Ammon's horn (tissue), 1 donor: ENCODE results near the gene SSH2.
"Not testable (repeated sequence)": the region's sequence is repeated elsewhere in the genome, so short reads cannot be mapped to it uniquely, and the experiment has no call there.

ENCODE experiments used
- DNase-seq: peaks from one replicate; pipeline ENCODE4 v3.0.0-alpha.2; 2016; ENCODE audit warnings: low spot score

The SSH2 gene

DNA sequence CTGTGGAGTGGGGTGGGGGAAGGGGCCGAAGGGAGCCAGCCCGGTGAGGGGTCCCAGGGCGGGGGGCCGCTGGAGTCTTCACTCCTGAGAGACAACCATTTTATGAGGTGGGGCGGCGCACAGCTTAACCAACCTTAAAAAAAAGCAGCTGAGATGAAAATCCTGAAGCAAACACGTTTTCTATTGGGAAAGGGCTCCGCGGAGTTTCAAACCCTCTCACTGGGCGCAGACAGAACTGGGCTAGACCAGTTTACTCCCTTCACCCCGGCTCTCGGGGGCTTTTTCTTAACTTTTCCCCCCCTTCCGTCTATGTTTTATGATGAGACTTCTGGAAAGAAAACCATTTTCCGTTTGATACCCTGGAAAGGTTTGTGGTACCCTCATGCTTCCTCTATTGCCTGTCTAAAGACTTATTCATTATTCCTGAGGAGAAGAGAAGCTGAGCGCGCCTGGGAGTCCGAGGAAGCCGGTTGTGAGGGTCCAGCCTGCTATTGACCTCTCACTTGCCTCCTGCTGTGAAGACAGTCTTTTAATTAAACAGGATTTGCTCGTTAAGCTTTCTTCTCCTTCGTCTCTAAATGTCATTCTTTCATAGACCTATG lies 482 bp upstream of the SSH2 start:
- peak; percentile 22 for DNase-seq

GRCh38 chr17:29929006-29929532 lies 959 bp downstream of the SSH2 start:
- DNase-seq: peak; percentile 13

DNA sequence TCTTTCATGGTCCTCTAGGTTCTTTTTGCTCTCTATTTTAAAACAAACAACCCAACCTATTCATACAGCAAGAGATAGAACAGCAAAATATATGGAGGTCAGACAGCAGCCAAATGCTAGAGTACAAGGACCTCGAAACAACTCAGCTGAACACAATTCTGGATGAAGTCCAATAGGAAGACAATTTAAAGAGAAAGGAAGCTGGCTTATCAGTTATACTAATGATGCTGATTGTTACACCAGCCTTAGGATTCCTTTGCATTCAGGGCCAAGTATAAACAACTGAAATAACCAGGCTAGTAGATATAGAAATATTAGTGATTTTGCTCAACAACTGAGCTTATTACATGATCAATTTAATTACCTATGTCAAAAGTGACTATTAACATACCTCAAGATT lies 2.5 kb downstream of the SSH2 start:
- DNase-seq: no peak

DNA sequence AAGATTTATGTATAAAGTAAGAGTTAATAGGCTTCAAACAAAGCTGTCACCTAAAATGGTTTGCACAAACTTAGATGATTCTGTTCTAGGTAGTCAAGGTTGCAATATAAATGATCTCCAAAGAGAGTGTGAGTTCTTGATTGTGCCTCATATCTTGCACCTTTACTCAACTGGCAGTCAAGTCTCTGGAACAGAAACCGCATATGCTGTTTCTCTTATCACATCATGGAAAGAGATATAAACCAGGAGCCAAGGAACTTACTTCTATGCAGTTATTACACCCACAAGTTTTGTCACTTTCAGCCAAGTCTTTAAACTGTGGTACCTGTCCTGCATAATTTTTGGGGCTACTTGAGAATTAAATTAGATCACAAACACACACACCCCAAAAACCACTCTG lies 5.2 kb downstream of the SSH2 start:
- DNase-seq: no peak

- DNase-seq: no peak
Observed at GRCh38 chr17:29918922-29919856, 10.8 kb downstream of the SSH2 start.

- DNase-seq: no peak
Observed at GRCh38 chr17:29918016-29918415, 12.0 kb downstream of the SSH2 start.

GRCh38 chr17:29914819-29915537 lies 15.1 kb downstream of the SSH2 start:
- DNase-seq: peak; percentile 4

DNA sequence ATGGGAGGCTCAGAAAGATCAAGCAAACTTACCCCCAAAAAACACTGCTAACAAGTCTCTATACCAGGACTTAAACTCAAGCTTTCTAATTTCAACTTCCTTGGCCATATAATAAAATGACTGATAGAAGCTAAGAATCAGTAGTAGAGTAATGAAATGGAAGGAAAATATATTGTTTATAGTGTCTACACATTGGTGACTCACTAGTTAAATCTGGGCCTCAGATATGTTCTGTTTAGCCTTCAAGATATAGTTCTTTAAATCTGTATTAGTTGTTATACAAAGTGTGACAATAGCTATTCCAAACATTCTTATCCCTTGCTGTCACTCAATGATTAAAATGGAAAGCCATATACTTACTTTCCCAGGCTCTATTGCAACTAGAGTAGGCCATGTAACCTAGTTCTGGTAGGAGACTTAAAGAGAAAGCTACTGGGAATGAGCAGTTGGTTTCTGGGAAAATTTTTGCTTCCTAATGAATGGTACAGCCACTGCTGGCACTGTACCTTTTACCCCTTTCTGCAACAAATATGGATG lies 18.3 kb downstream of the SSH2 start:
- DNase-seq: no peak

DNA sequence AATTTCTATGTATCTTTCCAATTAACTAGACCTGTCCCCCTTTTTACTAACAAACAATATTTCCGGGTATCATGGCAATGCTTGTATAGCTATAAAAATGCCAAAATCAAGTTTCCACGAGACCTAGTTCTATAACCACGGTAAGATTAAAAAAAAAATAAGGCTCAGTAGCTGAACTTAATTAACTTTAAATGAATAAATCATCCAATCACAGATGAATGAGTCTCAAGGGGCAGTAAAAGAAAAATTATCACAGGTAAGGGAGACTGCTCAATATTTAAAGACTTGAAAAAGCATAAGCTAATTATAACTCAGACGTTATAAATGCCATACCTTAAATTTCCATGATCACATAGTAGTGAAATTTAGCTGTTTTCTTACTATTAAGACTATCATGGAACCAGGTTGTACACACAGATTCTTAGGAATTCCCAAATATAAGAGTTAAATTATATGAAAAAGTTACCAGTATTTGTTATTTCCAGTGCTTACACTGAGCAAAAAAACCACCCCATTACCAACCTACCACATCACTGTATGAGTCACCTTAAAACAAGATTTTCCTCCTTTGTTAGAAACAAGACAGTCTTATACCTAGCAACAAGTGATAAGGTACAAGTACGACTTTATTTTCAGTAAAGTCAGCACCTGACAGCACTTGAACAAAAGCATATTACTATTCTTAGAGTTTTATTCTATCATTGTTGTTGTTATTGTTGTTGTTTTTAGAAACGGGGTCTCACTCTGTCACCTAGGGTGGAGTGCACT lies 20.6 kb downstream of the SSH2 start:
- DNase-seq: no peak

- DNase-seq: no peak
Observed at GRCh38 chr17:29906969-29907368, 23.1 kb downstream of the SSH2 start.

GRCh38 chr17:29905879-29906167 lies 24.2 kb downstream of the SSH2 start:
- no peak for DNase-seq

- DNase-seq: no peak
Observed at GRCh38 chr17:29905086-29905878, 24.7 kb downstream of the SSH2 start.

GRCh38 chr17:29903471-29903870 lies 26.6 kb downstream of the SSH2 start:
- no peak for DNase-seq

- not testable (repeated sequence) for DNase-seq
Observed at GRCh38 chr17:29897136-29897535, 32.9 kb downstream of the SSH2 start.

GRCh38 chr17:29892201-29892600 lies 37.8 kb downstream of the SSH2 start:
- no peak for DNase-seq

- no peak for DNase-seq
Observed at GRCh38 chr17:29891131-29891530, 38.9 kb downstream of the SSH2 start.

- no peak for DNase-seq
Observed at GRCh38 chr17:29885031-29885640, 44.9 kb downstream of the SSH2 start.

- no peak for DNase-seq
Observed at GRCh38 chr17:29883497-29883896, 46.5 kb downstream of the SSH2 start.

GRCh38 chr17:29881256-29881655 lies 48.8 kb downstream of the SSH2 start:
- DNase-seq: no peak

GRCh38 chr17:29880031-29880430 lies 50.0 kb downstream of the SSH2 start:
- no peak for DNase-seq
